Measurements from ENCODE around the gene SLC2A11.

The SLC2A11 gene

GRCh38 chr22:23832226-23833016 is 25.3 kb upstream of the SLC2A11 start:
- no peak for DNase-seq (ENCODE audit: low spot score)

GRCh38 chr22:23833017-23833751 is 24.5 kb upstream of the SLC2A11 start:
- DNase-seq (ENCODE audit: low spot score), result no peak

DNA sequence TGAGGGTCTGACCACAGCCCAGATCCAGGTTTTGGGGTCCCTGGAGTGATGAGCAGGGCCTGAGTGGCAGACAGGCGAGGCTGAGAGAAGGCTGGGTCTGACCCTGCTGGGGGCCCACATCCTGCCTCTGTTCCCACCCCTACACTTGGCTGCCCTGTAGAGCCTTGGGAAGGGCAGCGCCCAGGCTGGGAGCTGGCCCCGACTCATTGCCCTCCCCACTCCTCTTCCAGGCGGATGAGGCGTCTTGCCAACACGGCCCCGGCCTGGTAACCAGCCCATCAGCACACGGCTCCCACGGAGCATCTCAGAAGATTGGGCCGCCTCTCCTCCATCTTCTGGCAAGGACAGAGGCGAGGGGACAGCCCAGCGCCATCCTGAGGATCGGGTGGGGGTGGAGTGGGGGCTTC is 23.8 kb upstream of the SLC2A11 start:
- peak; percentile 20 for DNase-seq (ENCODE audit: low spot score)

DNA sequence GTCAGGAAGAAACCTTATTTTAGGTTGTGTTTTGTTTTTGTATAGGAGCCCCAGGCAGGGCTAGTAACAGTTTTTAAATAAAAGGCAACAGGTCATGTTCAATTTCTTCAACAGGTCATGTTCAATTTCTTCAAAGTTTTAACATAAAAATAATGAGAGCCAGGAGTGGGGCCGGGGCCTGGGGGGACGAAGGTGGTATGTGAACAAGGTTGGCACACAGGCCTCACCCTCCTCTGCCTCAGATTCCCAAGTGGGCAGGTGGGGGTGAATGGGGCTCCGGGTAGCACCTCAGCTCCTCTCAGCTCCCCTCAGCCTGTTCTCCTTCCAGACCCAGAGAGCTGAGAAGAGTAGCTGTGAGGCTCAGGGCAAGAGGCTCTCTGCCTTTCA is 23.3 kb upstream of the SLC2A11 start:
- no peak for DNase-seq (ENCODE audit: low spot score)

DNA sequence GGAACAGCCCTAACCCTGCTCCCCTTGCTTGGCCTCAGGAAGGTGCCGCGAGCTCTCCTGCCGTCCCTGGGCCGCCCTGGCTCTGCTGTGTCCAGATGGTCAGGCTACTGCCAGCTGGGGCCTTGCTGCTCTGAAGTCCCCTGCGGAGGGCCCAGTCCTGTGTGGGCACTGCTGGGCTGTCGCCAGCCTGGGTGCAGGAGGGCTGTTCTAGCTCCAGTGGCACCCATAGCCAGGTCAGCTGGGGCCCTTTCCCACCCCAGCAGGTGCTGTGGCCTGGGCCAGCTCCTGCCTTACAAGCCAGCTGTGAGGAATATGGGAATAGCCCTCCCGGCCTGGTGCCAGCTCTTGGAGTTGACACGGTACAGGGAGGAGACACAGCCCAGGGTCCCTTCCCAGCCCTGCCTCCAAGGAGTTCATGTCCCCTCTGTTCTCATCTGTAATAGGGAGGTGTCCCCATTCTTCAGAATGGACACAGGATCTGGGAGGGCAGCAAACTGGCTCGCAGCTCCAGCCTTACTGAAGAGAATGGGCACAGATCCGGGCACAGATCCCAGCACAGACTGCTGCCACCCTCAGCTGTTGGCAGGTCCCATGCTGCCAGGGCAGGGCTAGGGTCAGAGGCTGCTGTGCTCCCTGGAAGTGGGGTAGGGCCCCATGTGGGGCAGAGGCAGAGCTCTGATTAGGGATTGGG is 22.7 kb upstream of the SLC2A11 start:
- DNase-seq (ENCODE audit: low spot score), result peak; percentile 13

DNA sequence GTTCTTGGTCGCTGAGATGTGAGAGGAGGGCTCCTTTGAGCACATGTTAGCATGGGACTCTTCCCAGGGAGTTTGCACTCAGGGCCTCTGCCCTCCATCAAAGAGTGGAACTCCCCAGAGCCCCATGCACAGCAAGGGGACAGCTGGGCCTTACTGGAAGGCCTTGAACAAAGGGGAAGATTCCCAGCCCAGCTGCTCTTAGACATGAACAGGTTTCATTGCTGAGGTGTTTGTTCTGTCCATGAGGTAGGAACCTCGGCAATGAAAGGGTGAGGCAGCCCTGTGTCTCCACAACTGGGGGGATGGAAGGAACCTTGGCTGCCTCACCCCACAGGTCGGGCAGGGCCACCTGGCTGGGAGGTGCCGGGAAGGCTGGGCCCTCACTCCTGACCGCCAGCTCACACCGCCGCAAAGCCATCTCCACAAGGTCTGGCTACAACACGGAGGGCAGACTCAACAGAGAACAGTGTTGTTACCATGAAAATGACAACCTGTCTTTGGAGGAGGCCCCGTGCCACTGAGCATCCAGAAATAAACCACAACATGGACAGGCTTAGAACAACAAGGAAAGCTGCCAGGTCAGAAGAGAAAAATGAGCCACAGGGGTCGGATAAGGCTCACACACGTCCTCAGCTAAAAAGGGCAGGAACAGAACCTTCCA is 22.1 kb upstream of the SLC2A11 start:
- DNase-seq (ENCODE audit: low spot score), result peak; percentile 16

DNA sequence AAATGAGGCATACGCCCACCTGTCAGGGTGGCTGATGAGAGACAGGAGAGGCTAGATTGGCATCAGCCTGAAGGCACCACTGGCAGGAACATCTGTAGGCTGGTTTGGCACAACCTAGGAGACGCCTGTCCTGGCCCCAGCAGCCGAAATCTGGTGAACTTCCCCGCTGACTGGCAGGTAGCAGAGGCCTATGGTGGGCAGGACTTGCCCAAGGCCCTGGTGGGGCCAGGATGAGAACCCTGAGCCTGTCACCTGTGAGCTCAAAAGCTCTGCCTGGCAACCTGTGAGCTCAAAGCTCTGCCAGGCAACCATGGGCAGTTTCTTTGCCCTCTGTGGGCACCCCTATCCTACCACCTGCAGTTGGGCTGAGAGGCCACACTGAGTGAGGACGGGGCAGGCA is 21.4 kb upstream of the SLC2A11 start:
- peak; percentile 20 for DNase-seq (ENCODE audit: low spot score)

- DNase-seq (ENCODE audit: low spot score), result no peak
These were observed 20.8 kb upstream of the SLC2A11 start for GRCh38 chr22:23836692-23837495.

GRCh38 chr22:23837496-23837859 is 20.2 kb upstream of the SLC2A11 start:
- no peak for DNase-seq (ENCODE audit: low spot score)

DNA sequence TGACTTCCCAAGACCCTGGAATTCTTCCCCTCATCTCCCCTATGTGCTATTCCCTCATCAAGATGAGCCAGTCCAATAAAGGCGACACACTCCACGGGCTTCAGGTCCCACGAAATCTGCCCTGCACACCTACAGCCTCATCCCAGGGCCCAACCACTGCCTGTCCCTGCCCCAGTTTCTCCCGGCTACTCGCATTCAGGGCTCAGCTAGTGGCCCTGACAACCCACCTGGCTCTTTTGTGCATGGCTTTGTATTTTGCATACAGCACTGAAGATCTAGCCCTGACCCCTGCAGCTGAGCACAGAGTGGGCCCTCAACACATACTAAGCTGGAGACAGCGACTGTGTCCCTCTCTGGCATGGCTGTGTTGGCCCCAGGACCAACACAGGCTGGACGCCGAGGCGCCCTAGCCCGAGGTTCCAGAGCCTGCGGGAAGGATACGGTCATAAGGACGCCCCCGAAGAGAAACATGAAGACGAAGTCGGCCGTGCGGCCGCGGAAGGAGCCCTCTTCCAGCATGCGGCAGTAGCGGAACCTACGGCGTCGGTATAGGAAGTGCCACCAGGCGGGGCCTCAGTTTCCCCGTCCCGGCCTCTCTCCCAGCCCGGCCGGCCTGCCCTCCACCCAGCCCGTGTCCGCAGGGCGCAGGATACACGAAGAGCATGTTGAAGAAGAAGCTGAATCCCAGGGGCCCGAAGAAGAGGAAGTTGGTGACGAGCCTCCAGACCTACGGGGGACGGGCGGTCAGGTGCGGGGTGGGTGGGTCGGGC is 19.6 kb upstream of the SLC2A11 start:
- no peak for DNase-seq (ENCODE audit: low spot score)

DNA sequence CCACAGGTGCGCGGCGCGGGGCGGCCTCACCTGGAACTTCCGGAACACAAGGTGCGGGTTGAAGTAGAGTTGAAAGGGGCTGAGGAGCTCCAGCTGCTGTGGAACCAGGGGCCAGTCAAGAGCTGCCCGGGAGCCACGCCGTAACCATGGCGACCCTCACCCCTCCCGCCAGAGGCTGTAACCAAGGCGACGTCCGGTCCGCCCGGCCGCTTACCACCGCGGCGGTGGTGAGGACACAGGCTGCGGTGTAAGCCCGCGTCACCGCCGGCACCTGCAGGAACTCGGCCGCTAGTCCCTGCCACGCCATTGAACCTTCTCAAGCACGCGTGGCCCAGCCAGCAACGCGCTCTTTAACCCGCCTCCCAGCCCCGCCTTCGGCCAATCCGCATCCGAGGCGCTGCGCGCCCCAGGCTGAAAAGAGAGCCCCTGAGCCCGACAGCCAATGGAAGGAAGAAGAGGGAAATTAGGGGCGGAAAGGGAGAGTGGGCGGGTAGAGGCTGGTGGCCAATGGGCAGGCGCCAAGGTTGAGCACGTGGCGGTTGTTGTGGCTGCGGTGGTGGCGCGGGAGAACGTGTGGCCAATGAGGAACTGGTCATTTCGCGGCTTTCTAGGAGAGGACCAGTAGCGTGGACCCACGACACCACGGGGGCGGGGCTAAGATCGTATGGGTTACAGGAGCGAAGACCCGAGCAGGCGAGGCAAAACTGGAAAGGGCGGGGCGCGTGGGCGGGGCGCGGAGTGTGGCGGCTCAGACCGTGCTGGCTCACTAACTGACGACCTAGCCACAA is 18.8 kb upstream of the SLC2A11 start, which contains the start of gene DERL3:
DERL3 (minus strand) TSS at position 326 of the 788 bp plus-strand sequence; CDS start at position 307, 19 bp downstream.
- no peak for DNase-seq (ENCODE audit: low spot score)

- DNase-seq (ENCODE audit: low spot score), result no peak
These were observed 17.6 kb upstream of the SLC2A11 start for GRCh38 chr22:23840026-23840425.

GRCh38 chr22:23841292-23841691 is 16.4 kb upstream of the SLC2A11 start:
- DNase-seq (ENCODE audit: low spot score), result no peak

DNA sequence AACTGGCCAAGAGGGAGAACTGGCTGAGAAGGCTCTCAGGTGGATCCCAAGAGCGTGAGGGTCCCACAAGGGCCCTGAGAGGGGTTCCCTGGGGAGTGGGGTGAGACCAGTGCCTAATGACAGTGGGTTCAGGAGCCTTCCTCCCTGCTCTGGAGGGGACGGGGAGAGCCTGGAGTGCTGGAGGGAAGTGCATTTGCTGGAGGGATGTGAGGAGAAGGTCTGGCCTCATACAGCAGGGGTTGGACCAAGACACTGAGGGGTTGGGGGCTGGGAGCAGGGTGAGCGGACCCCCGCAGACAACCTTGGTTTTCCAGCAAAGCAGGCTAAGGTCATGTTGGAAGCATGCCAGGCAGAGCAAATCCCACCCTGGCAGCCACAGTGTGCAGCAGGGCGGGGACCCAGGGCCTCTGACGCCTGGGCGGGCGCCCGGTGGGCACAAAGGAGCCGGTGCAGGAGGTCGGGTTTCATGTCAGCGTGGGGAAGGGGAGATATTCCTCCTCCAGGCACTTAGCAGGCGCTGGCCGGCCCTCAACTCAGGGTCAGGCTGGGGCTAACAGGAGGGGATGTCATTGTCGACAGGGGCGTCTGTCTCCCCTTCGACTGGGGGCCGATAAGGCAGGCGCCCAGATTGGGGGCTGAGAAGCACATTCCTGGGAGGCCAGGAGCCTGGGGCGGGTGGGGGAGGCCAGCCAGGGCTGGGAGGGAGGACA is 15.8 kb upstream of the SLC2A11 start:
- no peak for DNase-seq (ENCODE audit: low spot score)

DNA sequence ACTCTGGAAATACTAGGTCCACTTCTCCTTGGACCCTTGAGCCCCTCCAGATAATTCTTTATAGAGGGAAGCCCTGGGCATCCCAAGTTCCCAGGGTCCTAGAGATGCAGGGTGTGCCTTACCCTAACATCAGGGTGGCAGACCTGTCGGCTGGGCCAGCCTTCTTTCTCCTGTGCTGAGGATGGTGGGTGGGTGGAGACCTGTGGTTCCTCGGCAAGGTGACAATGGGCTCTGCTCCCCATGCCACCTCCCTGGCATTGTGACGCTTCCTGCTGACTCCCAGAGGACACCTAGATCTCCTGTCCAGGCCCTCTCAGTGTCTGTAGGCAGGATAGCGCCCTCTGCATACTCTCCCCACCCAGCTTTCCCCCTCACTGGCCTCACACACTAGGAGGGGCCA is 15.1 kb upstream of the SLC2A11 start:
- DNase-seq (ENCODE audit: low spot score), result no peak

DNA sequence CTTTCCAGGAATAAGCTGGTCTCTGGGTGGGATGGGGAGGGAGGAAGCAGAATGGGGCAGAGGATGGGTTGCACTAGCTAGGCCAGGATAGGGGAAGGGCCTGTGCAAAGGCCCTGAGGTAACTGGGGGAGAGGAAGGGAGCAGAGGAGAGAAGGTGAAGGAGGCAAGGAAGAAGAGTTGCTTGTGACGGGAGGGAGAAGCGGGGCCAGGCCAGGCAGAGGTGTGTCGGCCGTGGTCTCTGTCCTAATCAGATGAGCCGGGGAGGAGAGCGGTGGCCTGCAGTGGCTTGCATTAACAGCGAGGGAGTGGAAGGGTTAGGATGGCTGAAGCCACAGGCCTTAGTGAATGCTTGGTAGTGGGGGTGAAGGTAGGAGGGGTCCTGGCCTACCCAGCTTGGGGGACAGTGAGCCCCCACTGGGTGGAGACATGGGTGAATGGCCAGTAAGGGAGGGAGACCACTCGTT is 12.9 kb upstream of the SLC2A11 start:
- DNase-seq (ENCODE audit: low spot score), result no peak

DNA sequence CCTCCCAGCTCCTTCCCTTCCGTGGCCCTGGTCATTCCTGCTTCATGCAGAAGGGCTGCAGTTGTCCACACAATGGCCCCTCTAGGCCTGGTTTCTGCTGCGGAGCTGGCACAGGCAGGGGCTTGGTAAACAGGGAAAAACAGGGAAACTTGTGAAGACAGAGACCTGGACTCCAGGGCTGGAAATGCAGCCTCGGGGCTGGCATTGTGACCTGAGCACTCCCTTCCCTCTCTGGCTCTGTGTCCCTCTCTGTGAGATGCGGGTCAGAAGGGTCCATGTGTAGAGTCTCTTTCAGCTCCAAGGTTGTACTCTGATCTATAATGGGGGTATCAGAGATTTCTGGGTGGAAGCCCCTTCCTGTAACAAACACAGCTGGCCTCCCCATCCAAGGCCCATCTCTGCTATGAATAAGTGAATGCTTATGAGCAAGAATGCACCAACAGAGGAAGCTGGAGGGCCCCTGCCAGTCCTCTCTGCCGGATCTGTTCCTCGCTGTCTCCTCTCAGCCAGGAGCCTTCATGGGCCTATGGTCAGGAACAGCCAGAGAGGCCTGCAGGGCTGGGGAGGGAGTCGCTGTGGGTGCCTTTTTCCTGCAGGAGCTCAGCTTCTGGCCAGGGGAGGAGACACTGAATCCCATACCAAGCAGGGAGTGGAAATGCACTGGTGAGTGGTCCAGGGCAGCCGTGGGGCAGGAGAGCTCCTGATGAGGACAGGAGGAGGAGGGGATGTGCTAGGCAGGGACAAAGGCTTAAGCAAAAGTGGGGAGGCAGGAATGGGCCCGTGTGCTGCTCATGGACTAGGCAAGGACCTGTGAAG is 12.2 kb upstream of the SLC2A11 start:
- DNase-seq (ENCODE audit: low spot score), result no peak

DNA sequence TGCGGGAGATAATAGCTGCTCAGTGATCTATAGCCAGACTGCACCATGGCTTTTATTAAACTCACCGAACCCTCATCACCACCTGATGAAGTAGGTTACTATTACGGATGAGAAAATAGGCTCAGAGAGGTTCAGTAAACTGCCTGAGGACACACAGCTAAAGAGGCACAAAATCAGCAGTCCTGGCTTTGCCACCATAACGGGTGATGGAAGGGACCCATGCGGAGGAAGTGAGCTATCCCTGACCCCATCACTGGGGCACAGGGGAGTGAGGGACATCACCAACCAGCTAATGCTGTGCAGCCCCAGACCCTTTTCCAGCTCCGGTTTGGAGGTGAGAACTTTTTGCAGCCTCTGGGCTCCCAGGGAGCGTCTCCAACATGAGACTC is 11.6 kb upstream of the SLC2A11 start:
- DNase-seq (ENCODE audit: low spot score), result no peak
